SJCRH30 (cell line): ENCODE measurements around the gene PCDHGA5. TPM values are rescaled to one million over a fixed set of nuclear protein-coding genes. Genes with fewer than 3 reads are reported as not detected.
"Not testable (repeated sequence)": the region's sequence is repeated elsewhere in the genome, so short reads cannot be mapped to it uniquely, and the experiment has no call there.

Source experiments
- DNase-seq, 2 experiments: peaks; one replicate each; pipeline ENCODE4 v3.0.0-alpha.2; 2015 to 2020
- H3K27ac ChIP-seq: fragments of 250-450 bp; sonication (Bioruptor Pico); 2 replicates; pipeline ENCODE4 v1.5.1; 2020; ENCODE audit warnings: mild to moderate bottlenecking, moderate library complexity
- H3K27me3 ChIP-seq: fragments of 250-450 bp; sonication (Bioruptor Pico); 2 replicates; pipeline ENCODE4 v1.5.1; 2020; ENCODE audit warnings: mild to moderate bottlenecking, moderate library complexity
- H3K36me3 ChIP-seq: fragments of 250-450 bp; sonication (Bioruptor Pico); 2 replicates; pipeline ENCODE4 v1.5.1; 2020; ENCODE audit warnings: mild to moderate bottlenecking, moderate library complexity
- H3K4me1 ChIP-seq: fragments of 250-450 bp; sonication (Bioruptor Pico); 2 replicates; pipeline ENCODE4 v1.5.1; 2020; ENCODE audit warnings: mild to moderate bottlenecking, moderate library complexity
- H3K4me3 ChIP-seq: fragments of 250-450 bp; sonication (Bioruptor Pico); 2 replicates; pipeline ENCODE4 v1.5.1; 2020; ENCODE audit warnings: mild to moderate bottlenecking, moderate library complexity
- H3K9me3 ChIP-seq: fragments of 250-450 bp; sonication (Bioruptor Pico); replicated peaks from 2 replicates; pipeline ENCODE4 v1.5.1; 2020; ENCODE audit warnings: mild to moderate bottlenecking, moderate library complexity
- total RNA-seq: library from RNA; depleted of rRNA; stranded (reverse); fragments of >200 nt; shearing (Covaris generic); gene quantifications from 2 replicates; pipeline ENCODE4 v1.2.3, GENCODE V29; 2014

PCDHGA5 gene
- total RNA-seq, 1 experiment from 2014 or later, result 6.9 TPM

GRCh38 chr5:141389153-141390042 lies 25.4 kb downstream of the PCDHGA5 start:
- DNase-seq, result no peak
- no peak overlapping the region for H3K4me3 ChIP-seq
- no peaks in the 10 kb centered on the region for H3K4me1 ChIP-seq
- H3K36me3 ChIP-seq, result peaks cover 34% of the 10 kb centered on the region
- peaks cover 12% of the 10 kb centered on the region for H3K9me3 ChIP-seq
- H3K27ac ChIP-seq, result no peak overlapping the region
- H3K27me3 ChIP-seq, result no peaks in the 10 kb centered on the region

- peaks cover 6% of the 10 kb centered on the region for H3K9me3 ChIP-seq
- H3K4me1 ChIP-seq, result no peaks in the 10 kb centered on the region
- H3K27ac ChIP-seq, result no peak within 1 kb of the TSS
- H3K27me3 ChIP-seq, result no peaks in the 10 kb centered on the region
- peaks cover 16% of the 10 kb centered on the region for H3K36me3 ChIP-seq
- no peak for DNase-seq
- no peak within 1 kb of the TSS for H3K4me3 ChIP-seq
These were observed 28.7 kb downstream of the PCDHGA5 start, which contains the start of gene PCDHGA8 for GRCh38 chr5:141392429-141393198. Gene PCDHGA8, plus strand, starts transcription at chr5:141392633. Its CDS starts 181 bp downstream, at chr5:141392814.

- Histone ChIP-seq H3K4me3 (no peak overlapping the region), H3K36me3 (peaks cover 16% of the 10 kb centered on the region), H3K4me1 (no peaks in the 10 kb centered on the region), H3K9me3 (peaks cover 6% of the 10 kb centered on the region), H3K27me3 (no peaks in the 10 kb centered on the region), H3K27ac (no peak overlapping the region)
- DNase-seq, result no peak
These were observed 29.3 kb downstream of the PCDHGA5 start for GRCh38 chr5:141393267-141393666.

- H3K27me3 ChIP-seq, H3K4me3 ChIP-seq, H3K9me3 ChIP-seq, H3K27ac ChIP-seq, DNase-seq, H3K4me1 ChIP-seq: not testable (repeated sequence)
- H3K36me3 ChIP-seq, result peaks cover 21% of the 10 kb centered on the region
These were observed 30.6 kb downstream of the PCDHGA5 start for GRCh38 chr5:141394401-141395187.

- not testable (repeated sequence) for H3K27ac ChIP-seq, H3K4me3 ChIP-seq, H3K27me3 ChIP-seq, DNase-seq, H3K4me1 ChIP-seq
- Histone ChIP-seq H3K9me3 (peaks cover 13% of the 10 kb centered on the region), H3K36me3 (peaks cover 31% of the 10 kb centered on the region)
These were observed 34.0 kb downstream of the PCDHGA5 start, which contains the start of gene PCDHGB5 for GRCh38 chr5:141397756-141398551. Gene PCDHGB5, plus strand, starts transcription at chr5:141397947. Its CDS starts 181 bp downstream, at chr5:141398128.

- H3K4me3 ChIP-seq, result no peak overlapping the region
- no peak overlapping the region for H3K27ac ChIP-seq
These were observed 34.6 kb downstream of the PCDHGA5 start for GRCh38 chr5:141398608-141399007.

GRCh38 chr5:141399555-141400258 lies 35.7 kb downstream of the PCDHGA5 start:
- no peak for DNase-seq

More at GRCh38 chr5:141398608-141399007, 34.6 kb downstream of the PCDHGA5 start:
- Histone ChIP-seq H3K9me3 (peaks cover 12% of the 10 kb centered on the region), H3K36me3 (peaks cover 30% of the 10 kb centered on the region), H3K4me1 (no peaks in the 10 kb centered on the region), H3K27me3 (no peaks in the 10 kb centered on the region)
- no peak for DNase-seq

GRCh38 chr5:141402553-141403243 lies 38.7 kb downstream of the PCDHGA5 start, which contains the start of gene PCDHGA9:
Gene PCDHGA9, plus strand, starts transcription at chr5:141402778. Its CDS starts 175 bp downstream, at chr5:141402953.
- Histone ChIP-seq H3K36me3 (peaks cover 25% of the 10 kb centered on the region), H3K27ac (no peak within 1 kb of the TSS), H3K9me3 (peaks cover 7% of the 10 kb centered on the region), H3K4me1 (no peaks in the 10 kb centered on the region), H3K27me3 (no peaks in the 10 kb centered on the region), H3K4me3 (no peak within 1 kb of the TSS)
- DNase-seq, result peak in 1 of 2 experiments; percentile 11

More at GRCh38 chr5:141399555-141400258, 35.7 kb downstream of the PCDHGA5 start:
- Histone ChIP-seq H3K4me3 (no peak overlapping the region), H3K9me3 (peaks cover 9% of the 10 kb centered on the region), H3K27ac (no peak overlapping the region), H3K4me1 (no peaks in the 10 kb centered on the region), H3K36me3 (peaks cover 25% of the 10 kb centered on the region), H3K27me3 (no peaks in the 10 kb centered on the region)

- Histone ChIP-seq H3K4me1 (no peaks in the 10 kb centered on the region), H3K27ac (no peak overlapping the region), H3K27me3 (no peaks in the 10 kb centered on the region), H3K9me3 (peaks cover 6% of the 10 kb centered on the region), H3K4me3 (no peak overlapping the region), H3K36me3 (peaks cover 25% of the 10 kb centered on the region)
- no peak for DNase-seq
These were observed 39.4 kb downstream of the PCDHGA5 start for GRCh38 chr5:141403387-141403786.

GRCh38 chr5:141407790-141408505 lies 44.0 kb downstream of the PCDHGA5 start, which contains the start of gene PCDHGB6:
Gene PCDHGB6, plus strand, starts transcription at chr5:141408021. Its CDS starts 182 bp downstream, at chr5:141408203.
- H3K9me3 ChIP-seq, H3K4me3 ChIP-seq, DNase-seq, H3K27ac ChIP-seq, H3K27me3 ChIP-seq, H3K4me1 ChIP-seq: not testable (repeated sequence)
- peaks cover 10% of the 10 kb centered on the region for H3K36me3 ChIP-seq

GRCh38 chr5:141409598-141410306 lies 45.8 kb downstream of the PCDHGA5 start:
- Histone ChIP-seq H3K27me3 (no peaks in the 10 kb centered on the region), H3K4me1 (no peaks in the 10 kb centered on the region), H3K36me3 (peaks cover 16% of the 10 kb centered on the region), H3K4me3 (no peak overlapping the region), H3K27ac (no peak overlapping the region), H3K9me3 (0 out of 2 replicates have a peak, but pooled peaks cover 5% of the 10 kb centered on the region)
- no peak for DNase-seq
